Activated CD4-positive, alpha-beta T cell treated with anti-CD3 and anti-CD28 coated beads, Interleukin-2, amount 10 ng/mL, durations not matched to agents 7 days and 5 days (primary cell): ENCODE measurements around the gene BPNT1. TPM values are rescaled to one million over a fixed set of nuclear protein-coding genes. Genes with fewer than 3 reads are reported as not detected.
"Not testable (repeated sequence)": the region's sequence is repeated elsewhere in the genome, so short reads cannot be mapped to it uniquely, and the experiment has no call there.

Source experiments
- CTCF ChIA-PET: fragments of 350-600 bp; sonication (Branson Sonifier 250); formaldehyde crosslinking; loops from one replicate; lab custom pipeline; 2021; ENCODE audit warnings: antibody characterized with exemption; lab: Charles Lee
- POLR2A ChIA-PET: fragments of 350-600 bp; sonication (Branson Sonifier 250); formaldehyde crosslinking; loops from one replicate; lab custom pipeline; 2021; ENCODE audit warnings: antibody characterized with exemption; lab: Charles Lee
- DNase-seq: peaks from one replicate; pipeline ENCODE4 v3.0.0-alpha.2; 2020
- H3K27ac Mint-ChIP-seq: one replicate; pipeline ENCODE4 v1.8.0; 2021; ENCODE audit warnings: mild to moderate bottlenecking, moderate library complexity, mixed read lengths
- H3K27me3 Mint-ChIP-seq: one replicate; pipeline ENCODE4 v1.8.0; 2021; ENCODE audit warnings: mixed read lengths
- H3K36me3 Mint-ChIP-seq: one replicate; pipeline ENCODE4 v1.8.0; 2021; ENCODE audit warnings: low read depth, mixed read lengths
- H3K4me1 Mint-ChIP-seq: one replicate; pipeline ENCODE4 v1.8.0; 2021; ENCODE audit warnings: mixed read lengths
- H3K4me3 Mint-ChIP-seq: one replicate; pipeline ENCODE4 v1.8.0; 2021; ENCODE audit warnings: mild to moderate bottlenecking, moderate library complexity, mixed read lengths
- H3K9me3 Mint-ChIP-seq: one replicate; pipeline ENCODE4 v1.8.0; 2021; ENCODE audit warnings: mixed read lengths
- total RNA-seq, 2 experiments: library from RNA; stranded (reverse); gene quantifications; one replicate each; pipeline ENCODE4 v1.2.3, GENCODE V29; 2021

The BPNT1 gene
- total RNA-seq, 2 experiments from 2014 or later = 23.4 to 23.8 TPM

DNA sequence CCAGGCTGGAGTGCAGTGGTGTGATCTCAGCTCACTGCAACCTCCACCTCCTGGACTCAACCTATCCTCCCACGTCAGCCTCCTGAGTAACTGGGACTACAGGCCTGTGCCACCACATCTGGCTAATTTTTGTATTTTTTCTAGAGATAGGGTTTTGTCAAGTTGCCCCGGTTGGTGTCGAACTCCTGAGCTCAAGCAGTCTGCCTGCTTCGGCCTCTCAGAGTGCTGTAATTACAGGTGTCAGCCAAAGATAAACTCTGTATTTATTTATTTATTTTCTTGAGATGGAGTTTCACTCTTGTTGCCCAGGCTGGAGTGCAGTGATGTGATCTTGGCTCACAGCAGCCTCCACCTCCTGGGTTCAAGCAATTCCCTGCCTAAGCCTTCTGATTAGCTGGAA lies 23.0 kb upstream of the BPNT1 start:
- H3K36me3 Mint-ChIP-seq = peaks cover 40% of the 10 kb centered on the region
- H3K4me3 Mint-ChIP-seq, H3K27ac Mint-ChIP-seq, H3K9me3 Mint-ChIP-seq, H3K4me1 Mint-ChIP-seq, DNase-seq, POLR2A ChIA-PET, H3K27me3 Mint-ChIP-seq: not testable (repeated sequence)
- CTCF ChIA-PET = interaction anchor here (0.7 to 2.2 kb wide), 7 partner anchors 13 to 122 kb away, joined by 3 to 10 read pairs (median 3); partner anchors contain the start of gene BPNT1

DNA sequence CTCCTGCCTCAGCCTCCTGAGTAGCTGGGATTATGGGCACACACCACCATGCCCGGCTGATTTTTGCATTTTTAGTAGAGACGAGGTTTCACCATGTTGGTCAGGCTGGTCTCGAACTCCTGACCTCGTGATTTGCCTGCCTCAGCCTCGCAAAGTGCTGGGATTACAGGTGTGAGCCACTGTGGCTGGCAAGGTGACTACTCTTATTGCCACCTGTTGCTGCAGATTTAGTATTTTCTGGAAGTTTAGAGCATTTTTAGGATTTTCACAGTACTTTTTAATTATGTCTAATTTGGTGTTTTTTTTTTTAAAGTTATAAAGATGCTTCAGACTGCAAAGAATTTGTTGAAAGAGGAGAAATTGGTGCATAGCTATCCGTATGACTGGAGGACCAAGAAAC lies 20.9 kb upstream of the BPNT1 start:
- POLR2A ChIA-PET, H3K27me3 Mint-ChIP-seq, H3K9me3 Mint-ChIP-seq, H3K4me1 Mint-ChIP-seq, CTCF ChIA-PET, DNase-seq, H3K4me3 Mint-ChIP-seq, H3K27ac Mint-ChIP-seq: not testable (repeated sequence)
- H3K36me3 Mint-ChIP-seq = peaks cover 37% of the 10 kb centered on the region

DNA sequence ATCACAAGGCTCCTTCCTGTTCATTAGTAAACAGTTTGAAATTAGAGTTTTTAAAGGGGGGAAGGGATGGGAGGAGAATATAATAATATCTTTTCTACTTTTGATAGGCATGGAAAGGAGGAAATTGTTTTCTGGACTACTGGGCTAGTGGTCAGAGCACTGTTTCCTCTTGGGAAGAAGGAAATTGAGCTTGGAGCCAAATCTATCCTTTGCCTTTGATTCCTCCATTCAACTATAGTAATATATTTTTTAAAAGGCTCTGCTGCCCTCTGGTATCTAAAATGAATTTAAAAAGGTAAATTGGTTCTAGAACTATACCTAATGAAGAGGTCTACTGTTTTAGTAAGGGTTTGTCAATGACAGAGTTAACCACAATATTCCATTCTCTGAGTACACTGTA lies 10.2 kb upstream of the BPNT1 start:
- H3K4me1 Mint-ChIP-seq = peaks cover 21% of the 10 kb centered on the region
- no peak for DNase-seq
- ChIA-PET POLR2A (no interaction called here), CTCF (interaction anchor here (1.0 kb wide), 1 partner anchor 14 kb away, joined by 3 read pairs; no protein-coding TSS in a partner anchor)
- H3K4me3 Mint-ChIP-seq = no peak overlapping the region
- H3K27me3 Mint-ChIP-seq = no peaks in the 10 kb centered on the region
- peaks cover 42% of the 10 kb centered on the region for H3K36me3 Mint-ChIP-seq
- H3K9me3 Mint-ChIP-seq = no peaks in the 10 kb centered on the region
- H3K27ac Mint-ChIP-seq = peak overlapping the region; percentile 6

DNA sequence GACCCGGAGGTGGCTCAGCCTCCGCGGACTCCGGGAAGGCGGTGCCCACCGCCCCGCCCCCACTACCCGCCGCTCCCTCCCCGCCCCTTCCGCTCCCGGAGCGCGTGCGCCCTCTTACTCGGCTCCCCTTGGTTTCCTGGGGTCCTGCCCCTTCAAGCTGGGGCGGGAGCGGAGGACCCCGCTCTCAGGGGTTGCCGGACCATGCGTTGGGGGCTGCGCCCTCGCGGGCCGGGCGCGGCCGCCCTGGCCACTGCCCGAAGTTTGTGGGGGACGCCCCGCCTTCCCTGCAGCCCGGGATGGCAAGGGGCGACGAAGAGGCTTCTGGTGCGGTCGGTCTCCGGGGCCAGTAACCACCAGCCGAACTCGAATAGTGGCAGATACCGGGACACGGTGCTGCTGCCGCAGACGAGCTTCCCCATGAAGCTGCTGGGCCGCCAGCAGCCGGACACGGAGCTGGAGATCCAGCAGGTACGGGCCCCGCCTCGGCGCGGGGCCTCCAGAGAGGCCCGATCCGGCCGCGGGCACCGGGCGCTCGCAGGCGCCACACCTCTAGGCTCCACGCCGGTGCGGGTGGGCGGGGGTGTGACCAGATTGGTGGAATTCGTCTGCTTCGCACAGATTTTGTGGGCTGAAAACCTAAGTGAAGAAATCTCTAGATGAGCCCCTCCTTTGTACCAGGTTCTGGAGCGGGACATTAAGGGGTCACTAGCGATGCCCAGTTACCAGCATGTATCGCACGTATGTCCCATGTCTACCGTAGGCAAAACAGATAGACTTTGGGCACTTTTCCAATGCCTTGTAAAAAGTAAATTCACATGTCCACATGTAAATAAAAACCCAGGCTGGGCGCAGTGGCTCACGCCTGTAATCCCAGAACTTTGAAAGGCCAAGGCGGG lies 4.7 kb upstream of the BPNT1 start, which contains the start of gene IARS2:
Gene IARS2, plus strand, starts transcription at position 117 of the 896 bp plus-strand sequence. Its CDS starts 85 bp downstream, at position 202.
- Mint-ChIP-seq H3K9me3 (no peaks in the 10 kb centered on the region), H3K36me3 (peaks cover 21% of the 10 kb centered on the region), H3K27me3 (no peaks in the 10 kb centered on the region), H3K4me3 (peak within 1 kb of the TSS; percentile 74), H3K27ac (peak within 1 kb of the TSS; percentile 79), H3K4me1 (peaks cover 33% of the 10 kb centered on the region)
- POLR2A ChIA-PET = no interaction called here
- CTCF ChIA-PET = interaction anchor here (0.9 kb wide), 1 partner anchor 13 kb away, joined by 3 read pairs; no protein-coding TSS in a partner anchor
- DNase-seq = peak; percentile 91

DNA sequence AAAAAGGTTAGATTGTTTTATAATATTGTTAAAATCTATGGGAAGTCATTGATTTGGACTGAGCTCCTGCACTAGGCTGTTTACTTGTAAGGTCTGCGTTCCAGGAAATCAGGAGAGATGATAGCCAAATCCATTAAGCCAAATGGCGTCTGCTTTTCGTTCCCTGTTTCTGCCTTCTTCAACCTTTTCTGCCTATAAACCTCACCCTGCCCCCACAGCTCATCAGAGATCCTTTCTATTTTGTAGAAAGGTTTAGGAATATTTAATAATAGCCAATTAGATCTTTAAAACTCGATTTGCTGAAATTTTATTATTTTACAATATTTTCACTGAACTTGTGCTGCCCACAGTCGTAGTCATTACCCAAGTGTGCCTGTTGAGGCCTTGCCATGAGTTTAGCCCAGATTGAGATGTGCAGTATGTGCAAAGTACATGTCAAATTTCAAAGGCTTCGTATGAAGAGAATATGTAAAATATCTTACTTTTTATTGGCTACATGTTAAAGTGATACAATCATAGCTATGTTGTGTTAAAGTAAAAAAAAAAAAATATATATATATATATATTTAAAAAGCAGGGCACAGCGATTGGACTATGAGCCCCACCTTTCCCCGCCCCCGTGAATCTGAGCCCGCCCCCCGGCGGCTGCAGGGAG lies 3.9 kb upstream of the BPNT1 start:
- no peak for DNase-seq
- Mint-ChIP-seq H3K27ac (peak overlapping the region; percentile 46), H3K9me3 (no peaks in the 10 kb centered on the region), H3K27me3 (no peaks in the 10 kb centered on the region), H3K4me1 (peaks cover 33% of the 10 kb centered on the region), H3K36me3 (peaks cover 21% of the 10 kb centered on the region), H3K4me3 (no peak overlapping the region)
- CTCF ChIA-PET = interaction anchor here (0.9 kb wide), 1 partner anchor 14 kb away, joined by 3 read pairs; no protein-coding TSS in a partner anchor
- POLR2A ChIA-PET = no interaction called here

DNA sequence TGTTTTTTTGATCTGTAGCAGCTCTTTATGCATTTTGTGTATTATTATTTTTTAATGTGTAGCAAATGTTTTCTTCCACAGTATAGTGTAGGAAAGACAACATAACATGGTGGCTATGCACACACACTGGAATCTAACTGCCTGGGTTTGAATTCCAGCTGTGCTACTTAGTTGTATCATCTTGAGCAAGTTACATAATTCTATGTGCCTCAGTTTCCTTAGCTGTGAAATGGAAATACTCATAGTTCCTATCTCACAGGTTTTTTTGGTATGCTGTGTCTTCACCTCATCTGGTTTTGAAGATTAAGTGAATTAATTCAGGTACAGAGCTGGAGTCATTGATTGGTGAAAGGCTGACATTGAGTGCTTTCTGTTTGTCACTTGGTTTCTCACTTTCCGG lies 3.1 kb upstream of the BPNT1 start:
- CTCF ChIA-PET = interaction anchor here (0.6 to 1.2 kb wide), 5 partner anchors 11 to 1611 kb away, joined by 3 to 6 read pairs (median 3); no protein-coding TSS in a partner anchor
- Mint-ChIP-seq H3K4me1 (peaks cover 31% of the 10 kb centered on the region), H3K27me3 (no peaks in the 10 kb centered on the region), H3K36me3 (peaks cover 16% of the 10 kb centered on the region), H3K27ac (no peak overlapping the region), H3K4me3 (no peak overlapping the region), H3K9me3 (no peaks in the 10 kb centered on the region)
- no peak for DNase-seq
- POLR2A ChIA-PET = no interaction called here

DNA sequence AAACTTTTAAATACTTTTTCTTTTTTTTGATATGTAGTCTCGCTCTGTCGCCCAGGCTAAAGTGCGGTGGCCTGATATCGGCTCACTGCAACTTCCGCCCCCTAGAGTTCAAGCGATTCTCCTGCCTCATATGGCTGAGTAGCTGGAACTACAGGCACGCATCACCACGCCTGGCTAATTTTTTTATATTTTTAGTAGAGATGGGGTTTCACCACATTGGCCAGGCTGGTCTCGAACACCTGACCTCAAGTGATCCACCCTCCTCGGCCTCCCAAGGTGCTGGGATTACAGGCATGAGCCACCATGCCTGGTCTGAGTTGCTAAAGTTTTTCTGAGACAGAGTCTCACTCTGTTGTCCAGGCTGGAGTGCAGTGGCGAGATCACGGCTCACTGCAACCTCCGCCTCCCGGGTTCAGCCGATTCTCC lies 3.3 kb downstream of the BPNT1 start:
- H3K9me3 Mint-ChIP-seq, POLR2A ChIA-PET, H3K27ac Mint-ChIP-seq, H3K27me3 Mint-ChIP-seq, DNase-seq, H3K36me3 Mint-ChIP-seq, CTCF ChIA-PET, H3K4me3 Mint-ChIP-seq: not testable (repeated sequence)
- H3K4me1 Mint-ChIP-seq = peaks cover 13% of the 10 kb centered on the region

DNA sequence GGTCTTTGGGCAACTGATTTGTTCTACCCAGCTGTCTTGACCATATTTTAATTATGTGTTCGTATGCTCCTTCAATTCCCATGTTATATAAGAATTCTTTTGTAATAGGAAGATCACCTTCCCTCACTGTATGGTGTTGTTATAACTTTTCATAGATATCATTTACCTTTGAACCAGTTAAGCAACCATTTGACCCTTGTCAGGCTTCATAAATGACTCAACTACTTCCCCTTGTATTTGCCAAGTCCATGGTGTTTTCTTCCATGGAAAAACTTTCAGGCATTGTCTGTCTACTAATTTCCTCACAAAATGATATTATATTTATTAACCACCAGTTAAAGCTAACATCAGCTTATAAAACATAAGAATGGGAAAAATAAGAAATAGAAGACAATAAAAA lies 5.1 kb downstream of the BPNT1 start:
- CTCF ChIA-PET = no interaction called here
- POLR2A ChIA-PET = no interaction called here
- H3K27me3 Mint-ChIP-seq = no peaks in the 10 kb centered on the region
- no peak overlapping the region for H3K4me3 Mint-ChIP-seq
- H3K4me1 Mint-ChIP-seq = peaks cover 7% of the 10 kb centered on the region
- peaks cover 11% of the 10 kb centered on the region for H3K36me3 Mint-ChIP-seq
- no peak overlapping the region for H3K27ac Mint-ChIP-seq
- no peak for DNase-seq
- H3K9me3 Mint-ChIP-seq = no peaks in the 10 kb centered on the region

DNA sequence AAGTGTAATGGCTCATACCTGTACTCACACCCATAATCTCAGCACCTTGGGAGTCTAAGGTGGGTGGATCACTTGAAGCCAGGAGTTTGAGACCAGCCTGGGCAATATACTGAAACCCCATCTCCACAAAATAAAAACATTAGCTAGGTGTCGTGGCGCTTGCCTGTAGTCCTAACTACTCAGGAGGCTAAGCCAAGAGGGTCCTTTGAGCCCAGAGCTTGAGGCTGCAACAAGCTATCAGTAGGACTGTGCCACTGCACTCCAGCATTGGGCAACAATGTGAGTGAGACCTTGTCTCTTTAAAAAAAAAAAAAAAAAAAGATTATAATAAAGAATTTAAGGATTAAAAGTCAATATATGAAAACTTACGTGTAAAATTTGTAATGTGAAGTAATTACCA lies 11.7 kb downstream of the BPNT1 start:
- ChIA-PET POLR2A (no interaction called here), CTCF (no interaction called here)
- Mint-ChIP-seq H3K4me3 (no peak overlapping the region), H3K27me3 (no peaks in the 10 kb centered on the region), H3K36me3 (peaks cover 26% of the 10 kb centered on the region), H3K27ac (no peak overlapping the region), H3K4me1 (peaks cover 2% of the 10 kb centered on the region), H3K9me3 (no peaks in the 10 kb centered on the region)
- DNase-seq = no peak

DNA sequence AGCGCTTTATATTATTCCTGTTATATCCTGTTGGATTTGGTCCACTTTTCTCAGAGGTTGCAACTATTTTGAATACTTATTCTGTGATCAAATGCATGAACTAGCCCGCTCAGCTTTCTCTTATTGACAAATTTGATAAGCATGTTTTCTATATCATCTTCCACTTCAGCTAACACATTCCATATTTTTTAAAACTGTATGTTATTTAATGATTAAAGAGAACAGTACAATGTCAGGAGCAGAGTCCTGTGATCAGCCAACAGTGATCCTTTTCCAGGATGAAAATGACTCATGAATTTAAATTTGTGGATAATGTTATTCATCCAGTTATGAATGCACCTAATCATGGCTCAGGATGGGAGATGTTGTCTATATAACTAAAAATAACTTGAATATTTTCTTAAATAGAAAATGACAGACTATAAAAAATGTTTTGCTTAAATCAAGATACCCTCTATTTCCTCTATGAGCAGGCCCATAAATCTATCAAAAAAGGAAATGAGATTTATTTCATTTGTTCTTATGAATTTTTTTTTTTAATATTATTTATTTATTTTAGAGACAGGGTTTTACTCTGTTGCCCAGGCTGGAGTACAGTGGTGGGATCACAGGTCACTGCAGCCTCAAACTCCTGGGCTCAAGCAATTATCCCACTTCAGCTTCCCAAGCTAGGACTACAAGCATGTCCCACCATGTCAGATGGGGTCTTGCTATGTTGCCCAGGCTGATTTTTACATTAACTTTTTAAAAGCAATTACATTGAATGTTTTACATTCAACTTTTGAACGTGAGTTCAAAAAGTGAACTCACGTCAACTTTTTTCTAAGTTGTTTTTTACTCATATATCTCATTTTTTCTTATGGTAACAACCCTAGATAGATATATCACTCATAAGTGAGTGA lies 12.5 kb downstream of the BPNT1 start:
- Mint-ChIP-seq H3K4me1 (peaks cover 2% of the 10 kb centered on the region), H3K9me3 (no peaks in the 10 kb centered on the region), H3K4me3 (no peak overlapping the region), H3K36me3 (peaks cover 32% of the 10 kb centered on the region), H3K27me3 (no peaks in the 10 kb centered on the region), H3K27ac (no peak overlapping the region)
- no peak for DNase-seq
- POLR2A ChIA-PET = no interaction called here
- CTCF ChIA-PET = no interaction called here

DNA sequence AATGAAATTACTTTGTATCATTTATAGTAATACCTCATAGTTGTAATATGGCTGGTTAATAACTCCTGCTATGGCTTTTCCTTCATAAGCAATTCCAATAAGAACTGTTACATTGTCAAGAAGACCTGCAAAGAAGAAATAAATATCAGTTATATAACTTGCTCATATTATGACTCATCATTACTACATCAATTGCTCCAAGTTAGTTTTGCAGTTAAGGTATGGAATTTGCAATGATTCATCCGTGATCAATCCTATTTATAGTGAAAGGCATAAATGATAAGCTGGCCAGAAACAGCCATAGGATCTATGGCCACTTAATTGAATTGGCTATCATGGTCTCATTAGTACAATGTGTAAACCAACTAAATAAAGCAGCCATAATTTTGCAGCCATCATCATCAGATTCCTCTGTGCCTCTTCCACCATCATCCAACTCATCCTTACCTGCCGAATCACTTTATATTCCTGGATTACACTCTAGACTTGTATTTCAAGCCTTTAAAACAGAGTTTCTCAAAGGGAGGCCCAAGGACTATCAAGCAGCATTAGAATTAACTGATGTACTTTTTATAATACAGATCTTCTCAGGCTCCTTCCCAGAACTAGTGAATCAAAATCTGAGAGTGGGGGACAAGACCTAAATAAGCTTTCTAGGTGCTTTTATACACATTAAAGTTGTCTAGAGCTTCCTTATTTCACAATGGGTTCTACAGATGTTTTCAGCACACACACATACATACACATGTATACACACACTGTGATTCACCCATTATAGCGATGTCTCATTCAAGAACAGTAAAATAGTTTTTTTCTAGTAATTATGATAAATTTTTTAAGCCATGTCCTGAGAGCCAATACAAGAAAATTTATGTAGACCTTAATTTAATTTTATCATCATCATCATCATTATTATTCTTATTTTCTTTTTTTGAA lies 22.1 kb downstream of the BPNT1 start:
- ChIA-PET POLR2A (no interaction called here), CTCF (interaction anchor here (0.6 to 0.9 kb wide), 2 partner anchors 17 to 49 kb away, joined by 3 read pairs; no protein-coding TSS in a partner anchor)
- H3K27ac Mint-ChIP-seq = no peak overlapping the region

More for the DNA sequence above, 22.1 kb downstream of the BPNT1 start:
- H3K36me3 Mint-ChIP-seq = peaks cover 30% of the 10 kb centered on the region
- DNase-seq = no peak
- no peaks in the 10 kb centered on the region for H3K27me3 Mint-ChIP-seq
- no peaks in the 10 kb centered on the region for H3K4me1 Mint-ChIP-seq
- no peak overlapping the region for H3K4me3 Mint-ChIP-seq
- H3K9me3 Mint-ChIP-seq = no peaks in the 10 kb centered on the region
